ENCODE results near the gene PRDM16. TPM values are rescaled to one million over a fixed set of nuclear protein-coding genes. Genes with fewer than 3 reads are reported as not detected.

PRDM16 gene
- total RNA-seq, 1 experiment from 2014 or later = 0.17 TPM

DNA sequence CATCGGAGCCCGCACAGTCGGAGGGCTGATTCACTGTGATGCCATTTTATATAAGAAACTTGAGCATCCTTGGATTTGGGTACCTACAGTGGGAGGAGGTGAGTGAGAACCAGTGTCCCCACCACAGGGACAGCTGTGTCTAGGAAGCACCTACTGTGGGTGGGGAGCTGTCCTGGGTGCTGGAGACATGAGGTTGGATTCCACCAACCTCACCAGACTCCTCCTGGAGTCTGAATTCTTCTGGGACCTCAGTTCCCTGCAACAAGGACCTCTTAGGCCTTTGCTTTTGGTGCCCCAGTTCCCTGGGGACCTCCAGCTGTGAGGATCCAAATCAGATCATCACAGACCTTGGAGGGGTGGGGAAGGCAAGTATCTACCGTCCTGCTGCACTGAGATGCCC lies 188.8 kb downstream of the PRDM16 start:
- no peaks in the 10 kb centered on the region for H3K27me3 ChIP-seq (ENCODE audit: insufficient read depth, low read length)
- Mint-ChIP-seq H3K27me3 (ENCODE audit: low read depth) (peaks cover 6% of the 10 kb centered on the region), H3K27ac (no peak overlapping the region), H3K4me3 (no peak overlapping the region), H3K36me3 (ENCODE audit: insufficient read depth in 1 of 3, low read depth in 3 of 3) (peaks cover 2 to 4% (median 2%) of the 10 kb centered on the region in 3 experiments; a peak in 5 of 7 replicates), H3K4me1 (no peaks in the 10 kb centered on the region), H3K9me3 (peaks cover 4 to 5% of the 10 kb centered on the region in 2 experiments; a peak in 3 of 5 replicates)
- WGBS (ENCODE audit: extremely low coverage, insufficient read length, low lambda C conversion rate) = no CpG with 5 or more reads among the region's 4 CpGs
- no peaks in the 10 kb centered on the region for H3K9me3 ChIP-seq (ENCODE audit: control insufficient read depth, low read depth, low read length)
- no peak overlapping the region for H2AK5ac ChIP-seq (ENCODE audit: insufficient read length, low read length)
- H3K4ac ChIP-seq (ENCODE audit: low read depth, low read length) = no peak overlapping the region
- H3T11ph ChIP-seq (ENCODE audit: low read length) = no peak overlapping the region
- H3K18ac ChIP-seq (ENCODE audit: insufficient read length, low read depth, low read length) = no peak overlapping the region
- no peaks in the 10 kb centered on the region for H3K79me1 ChIP-seq (ENCODE audit: insufficient read depth, low read depth, low read length, poor library complexity, severe bottlenecking)
- no peak overlapping the region for H3K23ac ChIP-seq (ENCODE audit: insufficient read length, low read depth, low read length)
- H3K56ac ChIP-seq (ENCODE audit: insufficient read length, low read depth, low read length) = no peak overlapping the region
- H4K20me1 ChIP-seq (ENCODE audit: control insufficient read depth, insufficient read depth, insufficient read length) = no peaks in the 10 kb centered on the region
- H3K14ac ChIP-seq (ENCODE audit: insufficient read depth, low read length) = no peak overlapping the region; the same call in 1 of the 2 replicates
- no peaks in the 10 kb centered on the region; the same call in 1 of the 2 replicates for H3K79me2 ChIP-seq (ENCODE audit: insufficient read depth, low read length)
- H3K23me2 ChIP-seq (ENCODE audit: insufficient read length, low read depth, low read length, poor library complexity, severe bottlenecking) = no peaks in the 10 kb centered on the region
- H3K27ac ChIP-seq (ENCODE audit: insufficient read length, low read depth, low read length) = no peak overlapping the region
- TF ChIP-seq, protein P1, sequence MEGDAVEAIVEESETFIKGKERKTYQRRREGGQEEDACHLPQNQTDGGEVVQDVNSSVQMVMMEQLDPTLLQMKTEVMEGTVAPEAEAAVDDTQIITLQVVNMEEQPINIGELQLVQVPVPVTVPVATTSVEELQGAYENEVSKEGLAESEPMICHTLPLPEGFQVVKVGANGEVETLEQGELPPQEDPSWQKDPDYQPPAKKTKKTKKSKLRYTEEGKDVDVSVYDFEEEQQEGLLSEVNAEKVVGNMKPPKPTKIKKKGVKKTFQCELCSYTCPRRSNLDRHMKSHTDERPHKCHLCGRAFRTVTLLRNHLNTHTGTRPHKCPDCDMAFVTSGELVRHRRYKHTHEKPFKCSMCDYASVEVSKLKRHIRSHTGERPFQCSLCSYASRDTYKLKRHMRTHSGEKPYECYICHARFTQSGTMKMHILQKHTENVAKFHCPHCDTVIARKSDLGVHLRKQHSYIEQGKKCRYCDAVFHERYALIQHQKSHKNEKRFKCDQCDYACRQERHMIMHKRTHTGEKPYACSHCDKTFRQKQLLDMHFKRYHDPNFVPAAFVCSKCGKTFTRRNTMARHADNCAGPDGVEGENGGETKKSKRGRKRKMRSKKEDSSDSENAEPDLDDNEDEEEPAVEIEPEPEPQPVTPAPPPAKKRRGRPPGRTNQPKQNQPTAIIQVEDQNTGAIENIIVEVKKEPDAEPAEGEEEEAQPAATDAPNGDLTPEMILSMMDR (conservative IDR thresholded peaks at IDR 0.05) = no peak
- H4K8ac ChIP-seq (replicated peaks; ENCODE audit: insufficient read length, low read depth, low read length) = no peak overlapping the region
- no peak overlapping the region for H2BK120ac ChIP-seq (ENCODE audit: low read depth, low read length, poor library complexity, severe bottlenecking)
- H4K91ac ChIP-seq (ENCODE audit: insufficient read length, low read depth, low read length) = no peak overlapping the region
- H2BK15ac ChIP-seq (ENCODE audit: low read depth, low read length) = no peak overlapping the region
- H2AFZ ChIP-seq (ENCODE audit: low read length) = no peak overlapping the region
- H2BK20ac ChIP-seq (ENCODE audit: low read depth, low read length, poor library complexity, severe bottlenecking) = no peak overlapping the region
- no peak overlapping the region for H4K5ac ChIP-seq (ENCODE audit: insufficient read length, low read depth, low read length)
- no peak overlapping the region for H2BK12ac ChIP-seq (ENCODE audit: insufficient read length, low read depth, low read length)
- no peaks in the 10 kb centered on the region for H3K4me1 ChIP-seq (ENCODE audit: insufficient read depth, low read length)
- no peak overlapping the region for H3K9ac ChIP-seq (ENCODE audit: extremely low read depth, insufficient read length, low read length)
- no peak overlapping the region for H3K4me2 ChIP-seq (ENCODE audit: insufficient read depth, insufficient read length, low read length)
- H2BK5ac ChIP-seq (ENCODE audit: insufficient read length, low read length) = no peak overlapping the region
- no peak for DNase-seq

Measured in H9 (cell line).